ENCODE measurements around the gene EPB41L4A.

The EPB41L4A gene

DNA sequence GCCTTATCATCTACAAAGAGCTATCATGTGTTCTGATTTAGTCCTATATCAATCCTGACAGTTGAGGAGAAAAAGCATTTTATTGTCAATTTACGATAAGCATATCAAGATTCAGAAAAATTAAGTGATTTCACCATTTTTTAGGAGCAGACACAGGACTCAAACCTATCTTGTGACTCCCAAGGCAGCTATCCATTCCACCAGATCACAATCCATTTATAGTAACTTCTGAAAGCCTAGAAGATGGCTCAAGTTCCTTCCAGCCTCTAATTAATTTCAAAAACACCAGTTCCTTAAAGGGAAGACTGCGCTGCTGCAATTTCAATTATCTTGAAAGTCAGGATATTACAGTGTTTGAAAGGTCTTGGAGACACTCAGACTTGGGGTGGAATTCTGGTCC, 114.3 kb downstream of the EPB41L4A start:
- DNase-seq = no peak

DNA sequence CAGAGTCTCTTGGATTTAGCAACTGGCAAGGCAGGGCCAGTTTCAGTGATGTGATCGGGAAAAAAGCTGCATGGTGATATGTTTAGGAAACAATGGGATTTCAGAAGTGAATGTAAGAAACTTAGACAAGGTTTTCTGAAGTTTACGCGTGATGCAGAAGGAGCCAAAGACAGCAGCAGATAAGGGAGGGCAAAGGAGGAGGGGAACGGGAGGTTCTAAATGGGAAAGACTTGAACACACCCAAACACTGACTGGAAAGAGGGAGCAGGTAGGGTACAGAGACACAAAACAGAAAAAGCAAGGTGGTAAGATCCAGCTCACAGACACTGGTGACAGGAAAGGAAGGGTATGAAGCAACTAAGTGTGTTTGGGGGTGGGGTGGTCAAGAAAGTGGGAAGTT, 115.4 kb downstream of the EPB41L4A start:
- DNase-seq = no peak

DNA sequence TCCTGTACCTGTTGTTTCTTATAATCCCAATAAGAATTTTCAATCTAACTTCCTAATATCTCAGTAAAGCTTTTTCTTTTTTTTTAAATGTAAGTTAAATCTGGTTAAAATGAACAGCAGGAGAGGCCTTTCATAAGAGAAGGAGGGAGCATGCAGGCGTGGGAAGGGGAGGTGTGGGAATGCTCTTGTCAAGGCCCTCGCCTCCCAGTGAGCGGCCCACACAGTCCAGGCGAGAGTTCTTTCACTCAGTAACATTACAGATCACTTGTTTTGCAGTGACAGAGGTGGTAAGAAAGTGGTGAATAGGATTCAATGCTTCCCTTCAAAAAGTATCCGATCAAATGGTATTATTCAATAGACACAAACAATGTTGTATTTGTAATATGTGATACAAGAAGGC, 125.0 kb downstream of the EPB41L4A start:
- no peak for DNase-seq

DNA sequence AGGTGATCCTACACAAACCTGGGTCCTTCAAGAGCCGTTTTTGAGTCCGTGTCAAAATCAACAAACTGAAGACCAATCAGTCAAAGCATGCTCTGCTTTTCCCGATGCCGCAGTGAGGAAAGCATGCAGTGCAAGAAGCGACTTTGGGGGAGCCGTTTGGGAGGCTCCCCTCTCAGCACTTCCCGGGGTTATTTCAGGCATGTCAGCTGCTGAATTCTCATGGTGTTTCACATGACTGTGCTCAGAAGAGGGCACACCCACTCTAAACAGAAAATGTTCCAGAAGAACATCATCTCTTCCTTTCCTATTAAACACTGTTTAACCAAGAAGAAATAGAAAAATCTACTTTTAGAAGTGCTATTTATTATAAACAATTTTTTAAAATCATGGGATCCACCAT, 125.5 kb downstream of the EPB41L4A start:
- DNase-seq = no peak

DNA sequence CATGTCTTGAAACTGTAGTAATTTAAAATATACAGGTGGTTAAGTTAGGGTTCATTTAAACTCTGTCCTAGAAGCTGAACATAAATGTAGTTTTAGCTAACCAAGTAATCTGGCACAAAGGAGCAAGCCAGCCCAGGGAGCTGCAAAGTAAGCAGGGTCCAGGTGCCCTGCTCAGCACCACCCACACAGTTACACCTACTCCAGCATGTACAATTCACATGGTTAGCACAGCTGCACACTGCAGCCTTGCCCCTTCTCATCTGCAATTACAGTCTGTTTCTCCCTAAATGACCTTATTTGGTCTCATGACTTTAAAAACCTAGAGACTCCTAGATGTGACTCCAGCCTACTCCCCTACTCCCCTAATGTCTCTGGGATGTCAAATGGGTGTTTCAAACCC, 128.4 kb downstream of the EPB41L4A start:
- DNase-seq = no peak

DNA sequence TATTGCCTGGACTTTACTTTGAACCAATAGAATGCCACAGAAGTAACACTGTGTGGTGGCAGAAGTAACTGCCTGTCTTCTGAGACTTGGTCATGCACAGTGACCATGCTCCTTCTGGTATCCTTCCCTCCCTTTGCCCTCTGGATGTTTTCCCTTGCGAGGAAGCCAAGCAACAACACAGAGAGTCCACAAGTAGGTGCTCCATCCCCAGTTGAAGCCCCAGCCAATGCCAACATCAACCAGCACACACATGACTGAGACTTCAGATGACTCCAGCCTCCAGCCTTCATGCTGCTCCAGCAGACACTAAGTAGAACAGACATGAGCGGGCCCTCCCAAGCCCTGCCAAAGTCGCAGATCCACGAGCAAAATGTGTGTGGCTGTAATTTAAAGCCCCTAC, 129.6 kb downstream of the EPB41L4A start:
- DNase-seq = no peak

DNA sequence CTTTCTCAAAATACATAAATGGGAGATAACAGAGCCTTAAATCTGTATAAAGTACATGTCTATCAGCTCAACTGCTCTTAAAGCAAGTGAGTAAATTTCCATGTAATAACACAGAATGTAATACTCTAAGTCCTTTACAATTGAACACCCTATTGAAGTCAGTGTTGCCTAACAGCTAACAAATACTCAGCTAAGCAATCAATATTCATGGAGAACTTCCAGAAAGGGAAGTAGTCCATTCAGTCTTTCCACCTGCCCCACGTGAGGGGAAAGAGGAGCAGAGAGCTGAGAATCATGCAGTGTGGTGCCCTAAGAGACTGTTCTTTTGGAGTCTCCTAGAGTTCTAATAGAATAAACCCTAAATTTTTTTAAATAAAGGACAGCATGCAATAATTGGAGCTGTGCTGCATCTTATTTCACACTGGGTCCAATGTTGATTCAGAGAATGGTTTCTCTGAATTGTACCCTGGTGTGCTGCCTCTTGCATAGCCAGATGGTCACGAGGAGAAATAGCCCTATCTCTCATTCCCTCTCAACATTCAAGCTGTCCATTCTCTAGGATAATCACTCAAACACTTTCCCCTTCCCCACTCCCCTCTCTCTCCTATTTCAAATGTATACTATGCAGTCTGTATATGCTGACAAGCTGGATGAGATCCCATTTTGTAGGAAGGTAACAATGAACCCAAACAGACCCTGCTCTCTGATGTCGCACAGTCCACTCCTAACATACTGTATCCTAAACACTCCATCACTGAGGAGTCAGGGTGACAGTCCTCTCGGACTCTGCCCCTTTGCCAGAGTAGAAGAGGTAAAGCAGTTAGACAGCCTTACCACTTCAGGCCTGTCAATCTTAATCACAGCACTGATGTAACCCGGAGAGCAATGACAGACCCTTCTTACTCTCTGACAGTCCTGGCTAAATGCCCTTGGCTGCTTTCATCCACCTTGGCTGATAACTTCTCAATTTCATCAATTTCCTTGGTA, 134.8 kb downstream of the EPB41L4A start:
- DNase-seq = no peak

DNA sequence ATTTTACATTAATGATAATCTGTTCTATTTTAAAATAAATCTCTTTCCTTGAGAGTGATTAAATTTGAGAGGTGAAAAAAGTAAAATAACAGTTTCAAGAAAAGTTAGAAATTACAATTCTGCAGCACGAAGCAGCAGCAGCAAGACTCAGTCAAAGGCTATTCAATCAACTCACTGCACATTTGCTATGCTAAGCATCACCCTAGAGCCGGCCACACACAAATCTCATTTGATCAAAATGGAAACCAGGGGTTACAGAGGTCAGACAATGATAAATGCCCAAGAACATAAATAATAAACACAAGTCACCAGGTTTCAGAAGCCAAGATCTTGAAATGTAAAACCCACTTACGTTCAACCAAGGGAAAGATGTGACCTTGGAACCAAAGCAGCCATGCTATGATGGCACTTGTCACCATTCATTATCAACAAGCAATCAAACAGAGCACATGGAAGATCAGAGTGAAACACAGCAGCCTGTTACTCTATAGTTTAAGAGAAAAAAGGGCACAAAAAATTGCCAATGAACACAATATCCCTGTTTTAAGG, 136.0 kb downstream of the EPB41L4A start:
- DNase-seq = no peak

DNA sequence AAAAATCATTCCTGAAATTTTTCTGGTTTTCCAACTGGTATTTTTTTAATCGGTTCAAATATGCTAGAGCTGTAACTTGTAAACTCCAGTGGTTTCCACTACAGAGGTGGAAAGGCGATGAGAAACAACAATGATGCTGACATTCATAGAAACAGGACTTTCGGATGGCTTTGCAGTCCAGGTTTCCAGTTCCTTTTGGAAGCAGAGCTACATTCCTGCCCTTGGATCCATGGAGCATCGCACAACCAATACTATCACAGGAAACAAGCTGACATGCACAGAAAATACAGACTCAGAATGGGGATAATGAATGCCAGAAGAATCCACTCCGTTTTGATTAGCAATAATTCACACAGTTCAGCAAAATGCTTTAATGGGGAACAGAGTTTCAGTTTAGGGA, 140.0 kb downstream of the EPB41L4A start:
- no peak for DNase-seq

DNA sequence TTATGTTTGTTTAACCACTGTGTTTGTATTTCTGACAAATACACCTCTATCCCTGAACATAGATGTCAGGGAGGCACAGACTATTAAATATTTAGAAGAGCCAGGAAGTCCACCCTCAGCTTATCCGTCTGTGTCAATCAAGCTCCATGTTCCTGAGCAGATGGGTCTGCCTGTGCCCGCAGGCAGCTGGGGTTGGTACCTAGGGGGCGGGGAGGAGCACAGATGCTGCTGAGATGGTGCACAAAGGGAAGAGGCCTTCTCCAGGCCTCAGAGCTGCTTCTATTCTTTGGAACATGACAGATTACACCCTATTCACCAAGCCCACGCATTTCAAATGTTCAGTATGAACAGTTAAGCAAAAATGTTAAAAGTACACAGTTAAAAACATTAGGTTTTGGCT, 142.1 kb downstream of the EPB41L4A start:
- DNase-seq = no peak

DNA sequence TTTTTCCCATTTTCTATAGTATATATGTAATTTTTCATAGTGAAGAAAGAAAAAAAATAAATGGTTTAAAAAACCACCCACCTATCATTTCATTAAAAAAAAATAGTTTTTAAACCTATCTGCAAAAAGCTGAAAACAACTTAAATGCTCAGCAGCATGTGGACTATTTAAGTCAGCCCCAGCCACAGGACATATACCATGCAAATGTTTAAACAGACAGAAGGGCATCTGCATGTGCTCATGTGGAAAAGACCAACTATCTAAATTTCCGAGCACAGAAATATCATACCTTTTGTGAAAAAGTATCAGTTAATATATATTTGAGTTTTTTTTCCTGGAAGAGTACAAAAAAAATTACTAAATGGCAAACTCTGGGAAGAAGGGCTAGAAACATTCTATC, 143.4 kb downstream of the EPB41L4A start:
- no peak for DNase-seq

DNA sequence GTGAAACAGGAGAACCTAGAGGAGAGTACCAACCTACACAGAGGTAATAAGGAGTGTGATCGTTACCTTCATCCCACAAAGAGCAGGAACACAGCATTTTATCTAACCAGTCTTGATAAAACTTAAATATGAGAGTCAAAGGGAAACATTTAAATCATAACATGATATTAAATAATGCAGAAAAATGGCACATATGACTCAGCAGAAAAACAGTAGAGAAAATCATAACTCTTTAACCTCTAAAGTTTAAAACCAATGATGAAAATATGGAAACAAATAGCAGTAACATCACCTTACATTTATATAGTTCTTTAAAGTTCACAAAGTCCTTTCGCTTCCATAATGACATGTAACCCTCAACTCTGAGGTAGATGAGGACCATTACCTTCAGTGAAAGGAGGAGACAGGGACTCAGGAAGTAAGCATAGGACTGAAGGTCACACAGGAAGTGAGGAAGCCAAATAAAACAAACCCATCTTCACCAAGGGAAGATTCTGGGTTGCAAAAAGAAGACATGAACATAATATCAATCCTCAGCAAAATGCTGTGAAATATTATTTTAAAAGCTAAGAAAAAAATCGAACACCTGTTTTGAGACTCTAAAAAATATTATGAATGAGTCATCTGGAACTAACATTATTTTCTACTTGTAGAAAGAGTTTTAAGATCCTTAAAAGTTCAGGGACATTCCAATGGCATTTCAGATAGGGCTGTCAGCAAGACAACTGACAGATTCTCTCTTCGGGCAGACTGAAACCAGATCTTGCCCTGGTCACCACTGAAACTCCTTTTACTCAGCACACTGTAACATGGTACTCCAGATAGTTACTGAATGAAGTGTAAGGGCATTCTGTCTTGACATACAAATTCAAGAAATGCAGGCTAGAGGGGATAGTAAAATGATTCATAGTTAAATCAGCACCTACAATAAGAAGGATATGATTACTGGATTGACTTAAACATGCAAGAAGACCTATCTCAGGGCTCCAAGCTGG, 148.5 kb downstream of the EPB41L4A start:
- DNase-seq = no peak

DNA sequence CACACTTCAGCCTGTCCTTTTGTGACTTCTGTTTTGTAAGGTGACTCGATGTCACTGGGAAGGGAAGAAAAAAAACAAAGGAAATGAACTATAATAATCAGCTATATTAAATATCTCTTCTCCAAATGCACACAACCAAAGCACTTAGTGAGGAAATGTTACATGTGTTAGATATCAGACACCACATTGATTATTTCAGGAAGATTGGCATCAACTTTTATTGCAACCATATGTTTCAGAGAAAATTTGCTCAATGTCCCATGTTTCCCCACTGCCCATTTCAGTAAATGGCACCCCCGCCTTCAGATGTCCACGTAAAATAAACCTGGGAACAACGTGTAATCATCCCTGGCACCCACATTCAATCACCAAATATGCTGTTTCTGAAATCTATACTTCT, 151.8 kb downstream of the EPB41L4A start:
- no peak for DNase-seq

DNA sequence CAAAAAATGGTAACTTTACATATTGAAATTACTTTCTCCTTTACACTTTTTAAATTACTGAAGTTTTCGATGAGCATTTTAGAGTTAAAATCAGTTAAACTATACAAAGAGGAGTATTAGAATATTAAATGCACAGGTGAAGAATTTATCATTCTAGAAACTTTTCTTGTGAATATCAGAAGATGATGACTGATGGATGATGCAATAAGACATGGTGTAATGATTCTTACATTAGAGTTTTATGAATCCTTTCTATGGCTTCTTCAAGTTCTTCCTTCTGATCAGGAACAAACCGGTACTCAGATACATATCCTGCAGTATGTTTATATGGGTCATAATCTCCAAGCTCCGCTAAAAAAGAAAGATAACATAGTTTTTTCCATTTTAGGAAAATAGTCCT, 154.4 kb downstream of the EPB41L4A start:
- DNase-seq = no peak

DNA sequence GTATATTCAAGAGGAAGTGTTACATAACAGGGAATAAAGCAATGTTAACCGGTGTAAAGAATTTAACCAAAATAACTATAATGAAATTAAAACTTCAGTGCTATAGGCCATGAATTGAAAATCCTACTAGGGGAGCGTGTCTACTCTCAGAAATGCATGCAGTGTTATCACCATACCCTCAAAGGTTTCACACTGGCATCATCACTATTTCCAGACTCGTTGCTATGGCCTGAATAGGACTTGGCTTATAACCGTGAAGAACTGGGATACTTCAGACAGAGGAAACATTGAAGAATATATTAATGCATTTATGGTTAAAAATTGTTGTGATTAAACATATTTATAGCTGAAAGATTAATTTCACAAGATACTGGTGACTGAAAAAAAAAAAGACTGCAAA, 154.9 kb downstream of the EPB41L4A start:
- DNase-seq = no peak

DNA sequence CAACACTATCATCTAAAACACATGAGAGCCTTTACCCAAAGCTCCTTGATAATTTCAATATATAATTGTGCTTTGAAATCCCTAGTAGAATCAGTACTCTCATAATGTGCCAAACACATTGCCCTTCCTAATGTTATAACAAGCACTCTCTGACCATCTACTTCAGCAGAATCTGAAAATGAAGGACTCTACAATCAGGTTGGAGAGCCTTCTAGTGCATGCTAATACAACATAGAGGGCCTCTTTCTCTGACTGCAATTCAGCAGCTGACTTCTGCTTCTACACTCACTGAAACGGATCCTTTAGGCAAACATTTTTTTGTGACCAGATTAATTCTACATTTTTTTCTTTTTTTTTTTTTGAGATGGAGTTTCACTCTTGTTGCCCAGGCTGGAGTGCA, 155.6 kb downstream of the EPB41L4A start:
- no peak for DNase-seq

DNA sequence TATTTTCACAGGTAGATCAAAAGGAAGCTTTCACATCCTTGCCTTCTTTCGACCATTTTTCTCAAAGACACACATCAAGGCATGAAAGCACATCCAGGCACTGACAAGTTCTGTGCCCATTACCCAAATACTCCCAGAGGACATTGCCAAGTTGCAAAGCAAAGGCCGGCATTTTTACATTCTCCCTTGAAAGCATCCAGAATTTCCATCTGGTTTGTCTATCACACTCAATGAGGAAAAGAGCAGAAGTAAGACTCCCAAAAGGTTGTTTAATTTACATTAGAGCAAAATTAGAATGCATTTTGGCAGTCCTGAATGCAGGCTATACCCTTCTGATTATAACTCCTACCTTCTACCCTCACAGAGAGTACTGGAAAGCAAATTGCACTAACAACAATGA, 160.5 kb downstream of the EPB41L4A start:
- DNase-seq = no peak

DNA sequence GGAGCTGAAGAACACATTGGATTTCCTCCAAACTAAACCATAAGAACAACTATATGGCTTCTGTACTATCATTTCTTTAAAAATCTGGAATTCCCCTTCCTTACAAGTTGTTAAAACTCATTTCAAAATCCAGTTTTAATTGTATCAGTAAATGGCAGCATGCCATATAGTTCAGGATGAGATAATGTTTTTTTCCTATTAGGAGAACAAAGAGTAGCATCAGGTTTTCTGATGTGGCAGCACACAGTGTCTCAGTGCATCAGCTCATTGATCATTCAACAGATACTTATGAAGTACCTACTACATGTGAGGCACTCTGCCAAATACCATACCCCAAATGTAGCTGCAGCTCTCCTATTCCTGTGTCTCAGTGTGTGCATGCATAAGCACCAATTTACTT, 161.1 kb downstream of the EPB41L4A start:
- DNase-seq = no peak

DNA sequence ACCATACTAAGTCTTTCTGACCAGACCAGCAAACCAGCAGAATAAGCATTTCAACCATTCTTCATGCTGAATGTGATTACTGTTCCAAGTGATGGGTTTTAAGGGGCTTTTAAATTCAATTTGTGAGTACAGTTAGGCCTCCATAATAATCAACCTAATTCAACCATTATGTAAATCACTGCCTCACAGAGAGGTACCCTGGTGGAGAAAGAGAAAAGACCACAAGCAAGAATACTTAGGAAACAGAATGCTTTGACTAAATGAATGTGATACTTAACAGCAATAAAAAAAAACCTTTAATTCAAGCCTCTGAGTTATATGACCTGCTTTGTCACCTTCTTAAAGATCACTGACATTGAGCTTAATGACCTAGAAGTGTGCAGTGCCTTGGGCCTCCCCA, 162.1 kb downstream of the EPB41L4A start:
- DNase-seq = no peak

DNA sequence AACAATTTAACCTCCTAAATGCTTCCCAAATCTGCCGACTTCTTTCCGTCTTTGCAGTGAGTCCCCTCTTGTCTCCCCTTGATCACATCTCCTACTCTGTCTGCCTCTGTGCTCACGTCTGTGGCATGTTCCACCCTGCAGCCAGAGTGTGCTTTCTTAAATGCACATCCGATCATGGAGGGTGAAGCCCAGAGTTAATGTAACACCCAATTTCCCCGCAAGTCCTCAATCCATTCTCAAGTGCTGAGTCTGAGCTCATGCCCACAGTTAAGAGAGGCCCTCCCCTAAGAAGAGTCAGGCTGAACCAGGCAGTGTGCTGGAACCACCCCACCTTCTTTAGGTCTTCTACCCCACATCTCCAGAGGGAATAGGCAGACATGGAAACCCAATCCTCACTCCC, 164.8 kb downstream of the EPB41L4A start:
- no peak for DNase-seq

DNA sequence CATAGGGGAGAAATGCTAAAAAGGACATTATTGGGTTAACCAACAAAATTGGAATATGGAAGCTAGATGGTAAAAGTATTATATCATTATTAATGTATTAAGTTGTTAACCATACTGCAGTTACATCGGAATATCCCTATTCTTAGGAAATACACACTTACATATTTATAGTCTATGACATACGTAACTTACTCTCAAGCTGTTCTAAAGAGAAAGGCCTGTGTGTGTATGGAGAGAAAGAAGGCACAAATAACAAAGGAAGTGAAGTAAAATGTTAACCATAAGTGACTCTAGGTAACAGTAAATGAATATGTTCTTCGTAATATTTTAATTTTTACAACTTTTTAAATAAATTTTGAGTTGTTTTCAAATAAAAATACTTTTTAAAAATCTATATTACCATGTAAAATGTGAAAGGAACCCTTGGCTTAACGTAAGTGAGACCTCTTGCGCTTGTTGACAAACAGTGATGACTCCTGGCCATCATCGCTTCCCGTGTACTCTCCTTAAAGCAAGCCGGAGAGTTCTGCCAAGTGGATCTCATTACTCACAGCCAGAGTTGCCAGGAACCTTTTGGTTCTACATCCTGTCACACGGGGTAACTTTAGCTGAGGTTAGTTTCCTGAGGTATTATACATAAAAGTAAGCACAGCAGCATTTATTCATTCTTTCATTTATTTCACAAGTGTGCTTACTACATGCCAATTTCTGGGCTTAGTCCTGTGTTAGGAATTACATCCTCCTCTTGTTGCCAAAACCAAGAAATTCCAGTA, 165.4 kb downstream of the EPB41L4A start:
- no peak for DNase-seq

DNA sequence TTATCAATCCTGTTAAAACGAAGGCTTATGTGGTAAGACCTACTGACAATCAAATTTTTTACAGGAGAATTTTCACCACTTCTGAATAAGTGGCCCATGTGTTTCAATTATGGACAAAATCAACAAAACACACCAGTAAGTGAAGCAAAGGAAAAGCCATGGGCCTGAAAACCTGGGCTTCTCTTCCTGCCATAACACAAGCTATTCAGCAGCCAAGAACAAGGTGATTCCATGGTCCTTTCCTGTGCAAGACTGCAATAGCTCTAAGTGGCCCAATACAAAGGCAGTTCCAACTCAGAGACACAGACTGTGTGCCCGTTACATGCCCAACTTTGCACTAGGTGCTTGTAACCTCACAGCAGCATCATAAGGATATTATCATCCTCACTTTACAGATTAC, 168.5 kb downstream of the EPB41L4A start:
- DNase-seq = no peak

DNA sequence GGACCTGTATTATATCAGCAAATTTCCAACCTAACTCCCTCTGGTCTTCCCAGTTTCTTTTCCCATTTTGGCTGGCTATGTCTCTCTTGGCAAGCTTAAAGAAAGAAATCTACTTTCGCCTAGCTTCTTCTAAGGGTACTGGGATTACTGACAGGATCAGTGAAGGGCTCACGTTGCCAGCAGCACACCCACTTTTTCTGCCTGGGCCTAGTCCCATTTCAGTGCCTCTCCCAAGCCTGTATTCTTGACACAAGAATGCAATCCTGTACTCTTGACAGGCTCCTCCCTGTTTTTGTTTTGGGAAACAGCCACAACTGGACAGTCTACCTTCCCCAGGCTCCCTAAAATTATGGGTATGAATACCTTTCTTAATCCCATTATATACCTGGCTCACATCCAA, 170.5 kb downstream of the EPB41L4A start:
- DNase-seq = no peak
